RWPE1 (cell line): Measurements from ENCODE around the gene B9D2.
A peak's percentile ranks its signal among the peaks of the same experiment; 100 is the strongest.

Experiments used
- CTCF ChIA-PET: fragments of 350-600 bp; sonication (Branson Sonifier 250); formaldehyde crosslinking; extraction: SDS; loops from one replicate; lab custom pipeline; 2021; lab: Yijun Ruan, JAX
- POLR2A ChIA-PET: fragments of 400-600 bp; formaldehyde crosslinking; extraction: SDS; loops from one replicate; lab custom pipeline; 2020; ENCODE audit warnings: antibody characterized with exemption; ENCODE audit not compliant: low non-redundant PET; lab: Yijun Ruan, JAX
- DNase-seq: peaks from one replicate; pipeline ENCODE4 v3.0.0; 2012; ENCODE audit warnings: low spot score
- H3K27ac ChIP-seq: fragments of 450-650 bp; 2 replicates; pipeline ENCODE4 v1.5.1; 2017
- CTCF ChIP-seq: fragments of 450-650 bp; conservative IDR thresholded peaks from 2 replicates; pipeline ENCODE4 v1.5.1; 2017; ENCODE audit warnings: low read depth, mild to moderate bottlenecking

Gene B9D2

GRCh38 chr19:41408256-41408655 lies 44.3 kb upstream of the B9D2 start:
- ChIA-PET POLR2A (no interaction called here), CTCF (interaction anchor here (0.6 kb wide), 2 partner anchors 161 to 497 kb away, joined by 3 to 8 read pairs; no protein-coding TSS in a partner anchor)
- DNase-seq, result no peak
- TF ChIP-seq CTCF, result no peak
- no peak overlapping the region for H3K27ac ChIP-seq

- TF ChIP-seq CTCF, result no peak
- DNase-seq, result no peak
- CTCF ChIA-PET, result no interaction called here
- POLR2A ChIA-PET, result no interaction called here
- peak overlapping the region; percentile 15; the same call in 1 of the 2 replicates for H3K27ac ChIP-seq
Observed at GRCh38 chr19:41407271-41407670, 43.3 kb upstream of the B9D2 start.

GRCh38 chr19:41405776-41406175 lies 41.8 kb upstream of the B9D2 start:
- ChIA-PET POLR2A (interaction anchor here (0.5 kb wide), 1 partner anchor 12 kb away, joined by 3 read pairs; no protein-coding TSS in a partner anchor), CTCF (interaction anchor here (0.6 kb wide), 1 partner anchor 34 kb away, joined by 3 read pairs; the partner anchor contains the start of gene DMAC2)
- TF ChIP-seq CTCF, result no peak
- no peak for DNase-seq
- H3K27ac ChIP-seq, result no peak overlapping the region

- no peak for TF ChIP-seq CTCF
- POLR2A ChIA-PET, result no interaction called here
- no peak overlapping the region for H3K27ac ChIP-seq
- DNase-seq, result no peak
- CTCF ChIA-PET, result no interaction called here
Observed at GRCh38 chr19:41403181-41403970, 39.4 kb upstream of the B9D2 start.

GRCh38 chr19:41402010-41402409 lies 38.1 kb upstream of the B9D2 start:
- CTCF ChIA-PET, result interaction anchor here (0.6 kb wide), 1 partner anchor 48 kb away, joined by 3 read pairs; no protein-coding TSS in a partner anchor
- H3K27ac ChIP-seq, result no peak overlapping the region
- no peak for DNase-seq
- no peak for TF ChIP-seq CTCF
- POLR2A ChIA-PET, result interaction anchor here (0.9 kb wide), 1 partner anchor 51 kb away, joined by 3 read pairs; no protein-coding TSS in a partner anchor

GRCh38 chr19:41401483-41401882 lies 37.5 kb upstream of the B9D2 start:
- no peak for DNase-seq
- ChIA-PET CTCF (no interaction called here), POLR2A (no interaction called here)
- H3K27ac ChIP-seq, result peak overlapping the region; percentile 24
- no peak for TF ChIP-seq CTCF
